DOHH2 (cell line): ENCODE measurements around the gene SFXN5.

Experiments
- H3F3A ChIP-seq: fragments of 200-600 bp; sonication (generic), shearing (Covaris generic); 2 replicates; pipeline ENCODE4 v1.6.0; 2016; ENCODE audit warnings: antibody characterized with exemption, mild to moderate bottlenecking; ENCODE audit not compliant: control insufficient read depth, insufficient read depth
- H3K27ac ChIP-seq: fragments of 200-600 bp; sonication (generic); 2 replicates; pipeline ENCODE4 v1.5.1; 2014; ENCODE audit warnings: low read depth, mild to moderate bottlenecking, low read length, moderate library complexity
- H3K27me3 ChIP-seq: fragments of 200-600 bp; sonication (generic); 2 replicates; pipeline ENCODE4 v1.6.1; 2014; ENCODE audit warnings: mild to moderate bottlenecking, low read length, mixed read lengths; ENCODE audit not compliant: control insufficient read depth
- H3K36me3 ChIP-seq: fragments of 200-600 bp; sonication (generic); 2 replicates; pipeline ENCODE4 v1.6.1; 2014; ENCODE audit warnings: mild to moderate bottlenecking, low read length, moderate library complexity, mixed read lengths; ENCODE audit not compliant: control insufficient read depth
- H3K4me1 ChIP-seq: fragments of 200-600 bp; sonication (generic); 2 replicates; pipeline ENCODE4 v1.6.1; 2014; ENCODE audit warnings: mild to moderate bottlenecking, low read length, mixed read lengths; ENCODE audit not compliant: control insufficient read depth
- H3K4me2 ChIP-seq: fragments of 200-600 bp; sonication (generic); 2 replicates; pipeline ENCODE4 v1.6.0; 2014; ENCODE audit warnings: mild to moderate bottlenecking, low read length, moderate library complexity
- H3K4me3 ChIP-seq: fragments of 200-600 bp; sonication (generic); 2 replicates; pipeline ENCODE4 v1.5.1; 2014; ENCODE audit warnings: mild to moderate bottlenecking, low read length, mixed read lengths
- H3K79me2 ChIP-seq: fragments of 200-600 bp; sonication (generic); 2 replicates; pipeline ENCODE4 v1.6.1; 2014; ENCODE audit warnings: mild to moderate bottlenecking, low read length, mixed read lengths; ENCODE audit not compliant: control insufficient read depth
- H3K9me2 ChIP-seq: fragments of 200-600 bp; sonication (generic); replicated peaks from 2 replicates; pipeline ENCODE4 v1.6.1; 2014; ENCODE audit warnings: mild to moderate bottlenecking, low read length, mixed read lengths; ENCODE audit not compliant: control insufficient read depth
- H3K9me3 ChIP-seq: fragments of 200-600 bp; sonication (generic); 2 replicates; pipeline ENCODE4 v1.6.1; 2014; ENCODE audit warnings: antibody characterized with exemption, low read length, mixed read lengths; ENCODE audit not compliant: control insufficient read depth, insufficient read depth
- H4K20me1 ChIP-seq: fragments of 200-600 bp; sonication (generic); 2 replicates; pipeline ENCODE4 v1.6.0; 2014; ENCODE audit warnings: low read depth, mild to moderate bottlenecking, antibody characterized with exemption, low read length, moderate library complexity; ENCODE audit not compliant: control insufficient read depth, insufficient read depth
- EZH2phosphoT487 ChIP-seq: fragments of 200-600 bp; sonication (generic); IDR thresholded peaks from 2 replicates; pipeline ENCODE4 v1.6.1; 2017; ENCODE audit warnings: borderline replicate concordance, mild to moderate bottlenecking, antibody characterized with exemption, low read length, moderate library complexity, mixed read lengths
- TF ChIP-seq, protein P1 (sequence below): fragments of 200-600 bp; sonication (generic); IDR thresholded peaks from one replicate; pipeline ENCODE4 v1.5.1; 2014; ENCODE audit warnings: antibody characterized with exemption, mild to moderate bottlenecking, low read depth, low read length; ENCODE audit not compliant: poor library complexity, severe bottlenecking

The SFXN5 gene

DNA sequence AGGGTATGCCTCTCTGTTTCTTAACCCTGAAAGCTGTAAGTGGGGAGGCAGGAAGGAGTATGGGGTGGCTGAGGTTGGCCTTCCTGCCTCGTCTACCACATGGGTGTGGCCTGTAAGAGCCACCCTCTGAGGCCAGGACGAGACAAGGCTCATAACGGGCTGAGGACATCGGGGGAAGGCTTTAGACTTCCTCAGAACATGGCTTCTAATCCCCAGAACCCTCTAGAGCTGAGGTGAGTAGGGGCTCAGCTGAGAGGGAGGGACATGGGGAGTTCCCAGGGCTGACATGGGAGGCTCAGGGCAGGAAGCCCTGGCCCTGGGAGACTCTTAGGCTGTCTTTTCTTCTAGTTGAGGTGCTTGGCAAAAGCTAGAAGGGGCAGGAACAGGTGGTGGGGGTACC, 117.5 kb downstream of the SFXN5 start:
- Histone ChIP-seq H3K79me2 (no peaks in the 10 kb centered on the region), H3K27me3 (no peaks in the 10 kb centered on the region), H4K20me1 (no peaks in the 10 kb centered on the region), H3K4me2 (no peak overlapping the region), H3K9me2 (no peaks in the 10 kb centered on the region), H3K36me3 (no peaks in the 10 kb centered on the region), H3K4me1 (no peaks in the 10 kb centered on the region), H3F3A (no peaks in the 10 kb centered on the region), H3K9me3 (no peaks in the 10 kb centered on the region), H3K4me3 (no peak overlapping the region), H3K27ac (no peak overlapping the region)
- TF ChIP-seq, protein P1, sequence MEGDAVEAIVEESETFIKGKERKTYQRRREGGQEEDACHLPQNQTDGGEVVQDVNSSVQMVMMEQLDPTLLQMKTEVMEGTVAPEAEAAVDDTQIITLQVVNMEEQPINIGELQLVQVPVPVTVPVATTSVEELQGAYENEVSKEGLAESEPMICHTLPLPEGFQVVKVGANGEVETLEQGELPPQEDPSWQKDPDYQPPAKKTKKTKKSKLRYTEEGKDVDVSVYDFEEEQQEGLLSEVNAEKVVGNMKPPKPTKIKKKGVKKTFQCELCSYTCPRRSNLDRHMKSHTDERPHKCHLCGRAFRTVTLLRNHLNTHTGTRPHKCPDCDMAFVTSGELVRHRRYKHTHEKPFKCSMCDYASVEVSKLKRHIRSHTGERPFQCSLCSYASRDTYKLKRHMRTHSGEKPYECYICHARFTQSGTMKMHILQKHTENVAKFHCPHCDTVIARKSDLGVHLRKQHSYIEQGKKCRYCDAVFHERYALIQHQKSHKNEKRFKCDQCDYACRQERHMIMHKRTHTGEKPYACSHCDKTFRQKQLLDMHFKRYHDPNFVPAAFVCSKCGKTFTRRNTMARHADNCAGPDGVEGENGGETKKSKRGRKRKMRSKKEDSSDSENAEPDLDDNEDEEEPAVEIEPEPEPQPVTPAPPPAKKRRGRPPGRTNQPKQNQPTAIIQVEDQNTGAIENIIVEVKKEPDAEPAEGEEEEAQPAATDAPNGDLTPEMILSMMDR = no peak
- no peak for TF ChIP-seq EZH2phosphoT487

- no peaks in the 10 kb centered on the region for H3K79me2 ChIP-seq
- H3F3A ChIP-seq = no peaks in the 10 kb centered on the region
- H3K27ac ChIP-seq = no peak overlapping the region
- no peaks in the 10 kb centered on the region for H4K20me1 ChIP-seq
- no peaks in the 10 kb centered on the region for H3K9me2 ChIP-seq
- H3K36me3 ChIP-seq = no peaks in the 10 kb centered on the region
- H3K4me2 ChIP-seq = no peak overlapping the region
- TF ChIP-seq EZH2phosphoT487 = no peak
- TF ChIP-seq, protein P1 = no peak
- H3K9me3 ChIP-seq = no peaks in the 10 kb centered on the region
- no peaks in the 10 kb centered on the region for H3K27me3 ChIP-seq
- no peaks in the 10 kb centered on the region for H3K4me1 ChIP-seq
- H3K4me3 ChIP-seq = no peak overlapping the region
Measured at GRCh38 chr2:72953528-72953927, 118.0 kb downstream of the SFXN5 start.

DNA sequence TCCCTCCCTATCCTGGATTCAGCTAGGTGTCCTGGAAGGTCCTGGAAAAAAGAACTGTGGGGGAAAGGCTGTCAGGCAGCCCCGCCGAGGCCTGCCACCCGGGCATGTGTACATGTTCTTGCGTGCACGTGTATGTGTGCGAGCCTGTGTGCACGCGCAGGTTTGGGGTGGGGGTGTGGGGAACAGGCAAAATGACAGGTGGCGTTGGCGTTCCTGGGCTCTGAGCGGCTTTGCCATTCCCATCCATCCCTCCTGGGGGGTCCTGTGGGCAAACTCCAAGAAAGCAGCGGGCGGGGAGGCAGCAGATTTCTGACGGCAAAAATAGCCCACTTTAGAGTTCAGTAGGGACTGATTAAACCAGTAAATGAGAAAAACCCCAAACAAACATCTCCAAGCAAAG, 118.6 kb downstream of the SFXN5 start:
- no peak for TF ChIP-seq EZH2phosphoT487
- TF ChIP-seq, protein P1 = no peak
- no peak overlapping the region for H3K27ac ChIP-seq
- no peaks in the 10 kb centered on the region for H3K9me2 ChIP-seq
- no peak overlapping the region for H3K4me3 ChIP-seq
- no peaks in the 10 kb centered on the region for H3K9me3 ChIP-seq
- no peaks in the 10 kb centered on the region for H3K27me3 ChIP-seq
- H3K79me2 ChIP-seq = no peaks in the 10 kb centered on the region
- H3K4me2 ChIP-seq = no peak overlapping the region
- no peaks in the 10 kb centered on the region for H4K20me1 ChIP-seq
- no peaks in the 10 kb centered on the region for H3K4me1 ChIP-seq
- H3K36me3 ChIP-seq = no peaks in the 10 kb centered on the region
- H3F3A ChIP-seq = no peaks in the 10 kb centered on the region
